Subcutaneous adipose tissue (tissue), 4 donors: Measurements from ENCODE around the gene XRCC5. TPM values are rescaled to one million over a fixed set of nuclear protein-coding genes. Genes with fewer than 3 reads are reported as not detected.

Experiments used
- total RNA-seq, 4 donors: library from RNA; depleted of rRNA; stranded (reverse); fragments of >200 nt; gene quantifications; one replicate each; pipeline ENCODE4 v1.1.0, GENCODE V29; 2016
- TF ChIP-seq, protein P1 (sequence below): fragments of 450-650 bp; IDR thresholded peaks from one replicate; pipeline ENCODE4 v1.5.1; 2016; ENCODE audit warnings: low read depth, mild to moderate bottlenecking, control low read depth, antibody characterized with exemption, moderate library complexity

The XRCC5 gene
- total RNA-seq, 4 donors from 2014 or later: 113 to 171 (median 132) TPM

DNA sequence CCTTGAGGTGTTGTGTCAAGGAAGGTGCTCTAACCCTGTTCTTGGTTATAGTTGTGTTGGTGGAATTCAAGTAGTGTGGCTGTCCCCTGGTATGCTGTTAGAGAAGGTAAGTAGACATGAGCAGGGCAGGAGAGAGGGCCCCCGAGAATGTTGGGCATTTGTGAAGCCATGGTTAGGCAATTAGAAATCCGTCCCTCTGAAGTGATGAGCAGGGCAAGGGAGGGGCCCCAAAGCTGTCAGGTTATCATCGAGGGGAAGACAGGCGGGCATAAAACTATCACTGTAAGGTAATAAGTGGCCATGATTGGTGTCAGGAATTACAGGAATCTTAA is 5.2 kb downstream of the XRCC5 start:
- TF ChIP-seq, protein P1, sequence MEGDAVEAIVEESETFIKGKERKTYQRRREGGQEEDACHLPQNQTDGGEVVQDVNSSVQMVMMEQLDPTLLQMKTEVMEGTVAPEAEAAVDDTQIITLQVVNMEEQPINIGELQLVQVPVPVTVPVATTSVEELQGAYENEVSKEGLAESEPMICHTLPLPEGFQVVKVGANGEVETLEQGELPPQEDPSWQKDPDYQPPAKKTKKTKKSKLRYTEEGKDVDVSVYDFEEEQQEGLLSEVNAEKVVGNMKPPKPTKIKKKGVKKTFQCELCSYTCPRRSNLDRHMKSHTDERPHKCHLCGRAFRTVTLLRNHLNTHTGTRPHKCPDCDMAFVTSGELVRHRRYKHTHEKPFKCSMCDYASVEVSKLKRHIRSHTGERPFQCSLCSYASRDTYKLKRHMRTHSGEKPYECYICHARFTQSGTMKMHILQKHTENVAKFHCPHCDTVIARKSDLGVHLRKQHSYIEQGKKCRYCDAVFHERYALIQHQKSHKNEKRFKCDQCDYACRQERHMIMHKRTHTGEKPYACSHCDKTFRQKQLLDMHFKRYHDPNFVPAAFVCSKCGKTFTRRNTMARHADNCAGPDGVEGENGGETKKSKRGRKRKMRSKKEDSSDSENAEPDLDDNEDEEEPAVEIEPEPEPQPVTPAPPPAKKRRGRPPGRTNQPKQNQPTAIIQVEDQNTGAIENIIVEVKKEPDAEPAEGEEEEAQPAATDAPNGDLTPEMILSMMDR: no peak

DNA sequence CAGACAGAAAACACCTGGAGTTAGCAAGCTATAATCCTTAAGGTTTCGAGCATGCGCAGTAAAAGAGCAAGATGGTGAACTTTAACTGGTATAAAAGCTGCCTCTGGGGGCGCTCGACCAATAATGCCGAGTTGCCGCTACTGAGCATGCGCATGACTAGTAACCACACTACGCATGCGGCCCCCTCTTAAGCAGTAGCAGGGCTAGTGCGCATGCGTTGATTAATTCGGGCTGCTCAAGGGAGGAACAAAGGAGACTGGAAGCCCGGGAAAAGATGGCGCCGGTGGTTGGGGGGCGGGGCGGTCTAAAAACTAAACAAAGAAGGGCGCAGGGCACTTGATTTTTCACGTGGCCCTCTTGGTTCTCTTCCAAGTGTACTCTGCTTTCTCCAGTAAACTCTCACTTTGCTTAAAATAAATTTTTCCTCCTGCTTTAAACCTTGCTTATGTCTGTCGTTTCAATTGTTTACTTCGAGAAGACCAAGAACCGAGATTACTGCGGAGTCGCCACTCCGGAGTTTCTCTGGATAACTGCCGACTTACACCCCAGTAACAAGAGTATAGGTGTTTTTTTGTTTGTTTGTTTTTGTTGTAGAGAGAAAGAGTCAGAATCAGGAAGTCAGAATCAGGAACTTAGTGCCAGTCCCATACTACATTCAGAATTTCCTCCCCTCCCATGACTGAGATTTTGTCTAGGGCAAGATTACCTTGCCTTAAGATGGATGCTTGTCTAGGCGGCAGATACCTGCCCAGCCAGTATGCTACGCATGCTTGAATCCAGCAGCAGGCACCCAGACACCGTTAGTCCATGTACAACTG is 5.8 kb downstream of the XRCC5 start:
- TF ChIP-seq, protein P1: no peak

DNA sequence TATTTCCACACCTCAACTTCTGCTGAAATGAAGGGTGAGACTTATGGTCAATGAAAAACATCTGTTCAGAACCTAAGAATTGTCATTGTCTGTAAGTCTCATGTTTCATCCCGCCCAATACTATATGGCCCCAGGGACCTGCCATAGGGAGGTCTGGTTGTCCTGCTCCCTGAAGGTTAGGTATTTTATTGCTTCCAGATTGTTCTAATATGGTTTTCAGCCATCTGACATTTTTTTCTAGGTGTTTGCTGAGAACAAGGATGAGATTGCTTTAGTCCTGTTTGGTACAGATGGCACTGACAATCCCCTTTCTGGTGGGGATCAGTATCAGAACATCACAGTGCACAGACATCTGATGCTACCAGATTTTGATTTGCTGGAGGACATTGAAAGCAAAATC is 7.3 kb downstream of the XRCC5 start:
- TF ChIP-seq, protein P1: no peak

DNA sequence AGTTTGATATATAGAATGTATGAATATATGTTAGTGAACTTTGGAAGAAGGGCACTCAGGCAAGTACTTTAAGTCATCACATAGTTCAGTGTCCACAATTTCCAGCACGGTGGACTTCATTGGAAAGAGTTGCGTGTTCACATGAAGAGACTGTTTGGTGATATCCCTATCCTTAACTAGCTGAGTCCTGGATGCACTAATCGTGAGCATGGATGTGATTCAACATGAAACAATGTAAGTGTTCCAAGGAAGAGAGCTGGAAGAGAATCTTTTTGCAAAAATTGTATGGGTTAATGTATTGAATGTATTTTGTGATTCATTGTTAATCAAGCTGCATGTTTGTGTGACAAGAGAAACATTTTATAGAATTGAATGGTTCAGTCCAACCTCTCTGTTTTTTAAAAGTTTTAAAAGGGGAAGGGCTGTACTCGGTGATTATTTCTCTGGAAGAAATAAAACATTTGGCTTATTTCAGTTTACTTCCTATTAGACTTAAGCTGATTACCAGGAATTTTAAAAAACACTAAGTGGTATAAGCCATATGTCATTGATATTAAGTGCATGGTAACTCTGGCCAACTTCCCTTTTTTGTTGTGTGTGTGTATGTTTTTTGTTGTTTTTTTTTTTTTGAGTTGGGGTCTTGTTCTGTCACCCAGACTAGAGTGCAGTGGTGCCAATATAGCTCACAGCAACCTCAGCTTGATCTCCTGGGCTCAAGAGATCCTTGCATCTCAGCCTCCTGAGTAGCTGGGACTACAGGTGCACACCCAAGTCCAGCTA is 8.6 kb downstream of the XRCC5 start:
- TF ChIP-seq, protein P1: no peak

DNA sequence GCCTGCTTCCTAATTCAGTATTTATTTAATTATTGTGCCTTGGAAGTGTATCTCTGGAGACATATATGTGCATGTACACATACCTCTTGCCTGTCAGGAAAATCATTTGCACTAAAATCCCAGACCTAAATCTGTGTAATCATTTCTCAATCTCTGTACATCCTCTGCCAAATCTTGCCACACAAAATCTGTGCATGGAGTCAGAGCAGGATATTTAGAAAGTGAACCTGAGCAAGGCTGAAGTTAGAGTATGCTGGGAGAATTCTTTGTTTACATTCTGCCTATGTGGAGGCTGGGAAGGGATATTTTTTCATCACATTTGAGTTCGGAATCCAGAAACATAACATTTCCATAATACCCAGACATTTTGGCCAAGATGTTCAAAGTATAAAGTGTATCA is 9.3 kb downstream of the XRCC5 start:
- TF ChIP-seq, protein P1: no peak

DNA sequence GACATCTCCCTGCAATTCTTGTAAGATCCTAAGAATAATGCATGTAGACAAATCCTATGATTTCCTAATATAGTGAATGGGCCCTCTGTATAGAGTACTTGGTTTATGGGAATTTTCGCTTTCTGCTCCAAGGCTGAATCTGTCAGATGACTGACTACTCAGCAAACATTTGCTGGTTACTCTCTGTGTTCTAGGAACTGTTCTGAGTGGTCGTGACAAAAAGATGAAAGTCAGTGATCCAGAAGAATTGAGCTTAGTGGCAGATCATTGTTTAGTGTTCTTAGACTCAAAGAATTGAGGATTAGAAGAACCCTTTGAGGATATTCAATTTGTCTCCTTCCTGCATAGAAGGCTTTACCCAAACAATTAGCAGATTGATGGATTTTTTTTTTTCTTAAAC is 10.0 kb downstream of the XRCC5 start:
- TF ChIP-seq, protein P1: no peak

DNA sequence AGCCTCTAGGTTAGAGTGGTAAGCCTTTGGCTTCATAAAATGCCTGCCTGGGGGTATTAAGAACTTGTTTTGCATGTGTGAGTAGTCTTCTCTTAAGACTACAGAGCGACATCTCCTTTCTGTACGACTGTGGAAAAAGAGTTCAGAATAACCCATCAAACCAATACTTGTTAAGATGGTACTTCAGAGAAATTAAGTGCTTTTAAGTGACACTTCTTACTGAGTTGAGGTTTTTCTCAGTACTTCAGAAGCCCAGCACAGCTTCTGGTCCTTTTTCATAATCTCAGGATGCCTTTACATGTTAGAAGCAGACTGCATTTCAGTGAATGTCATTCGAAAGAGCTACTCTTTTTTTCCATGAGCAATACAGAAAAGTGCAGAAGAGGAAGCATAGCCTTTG is 10.8 kb downstream of the XRCC5 start:
- TF ChIP-seq, protein P1: no peak
